Panc1 (cell line): ENCODE data around the gene DNAJC10.
"Not testable (repeated sequence)": the region's sequence is repeated elsewhere in the genome, so short reads cannot be mapped to it uniquely, and the experiment has no call there.

Experiments
- POLR2AphosphoS5 ChIP-seq: IDR thresholded peaks from 2 replicates; pipeline ENCODE4 v1.6.1; 2012; ENCODE audit warnings: mild to moderate bottlenecking, low read depth, low read length, moderate library complexity
- TCF7L2 ChIP-seq: IDR thresholded peaks from 2 replicates; pipeline ENCODE4 v1.6.1; 2011; ENCODE audit warnings: mild to moderate bottlenecking, low read depth, low read length, inconsistent platforms
- TF ChIP-seq, protein P1 (sequence below): fragments of 450-650 bp; IDR thresholded peaks from 2 replicates; pipeline ENCODE4 v1.5.1; 2017; ENCODE audit warnings: mild to moderate bottlenecking

DNA sequence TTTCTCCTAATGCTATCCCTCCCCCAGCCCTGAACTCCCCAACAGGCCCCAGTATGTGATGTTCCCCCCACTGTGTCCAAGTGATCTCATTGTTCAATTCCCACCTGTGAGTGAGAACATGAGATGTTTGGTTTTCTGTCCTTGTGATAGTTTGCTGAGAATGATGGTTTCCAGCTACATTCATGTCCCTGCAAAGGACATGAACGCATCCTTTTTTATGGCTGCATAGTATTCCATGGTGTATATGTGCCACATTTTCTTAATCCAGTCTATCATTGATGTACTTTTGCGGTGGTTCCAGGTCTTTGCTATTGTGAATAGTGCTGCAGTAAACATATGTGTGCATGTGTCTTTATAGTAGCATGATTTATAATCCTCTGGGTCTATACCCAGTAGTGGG, 52.9 kb downstream of the DNAJC10 start:
- TF ChIP-seq, protein P1, sequence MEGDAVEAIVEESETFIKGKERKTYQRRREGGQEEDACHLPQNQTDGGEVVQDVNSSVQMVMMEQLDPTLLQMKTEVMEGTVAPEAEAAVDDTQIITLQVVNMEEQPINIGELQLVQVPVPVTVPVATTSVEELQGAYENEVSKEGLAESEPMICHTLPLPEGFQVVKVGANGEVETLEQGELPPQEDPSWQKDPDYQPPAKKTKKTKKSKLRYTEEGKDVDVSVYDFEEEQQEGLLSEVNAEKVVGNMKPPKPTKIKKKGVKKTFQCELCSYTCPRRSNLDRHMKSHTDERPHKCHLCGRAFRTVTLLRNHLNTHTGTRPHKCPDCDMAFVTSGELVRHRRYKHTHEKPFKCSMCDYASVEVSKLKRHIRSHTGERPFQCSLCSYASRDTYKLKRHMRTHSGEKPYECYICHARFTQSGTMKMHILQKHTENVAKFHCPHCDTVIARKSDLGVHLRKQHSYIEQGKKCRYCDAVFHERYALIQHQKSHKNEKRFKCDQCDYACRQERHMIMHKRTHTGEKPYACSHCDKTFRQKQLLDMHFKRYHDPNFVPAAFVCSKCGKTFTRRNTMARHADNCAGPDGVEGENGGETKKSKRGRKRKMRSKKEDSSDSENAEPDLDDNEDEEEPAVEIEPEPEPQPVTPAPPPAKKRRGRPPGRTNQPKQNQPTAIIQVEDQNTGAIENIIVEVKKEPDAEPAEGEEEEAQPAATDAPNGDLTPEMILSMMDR = not testable (repeated sequence)
- TF ChIP-seq POLR2AphosphoS5, TCF7L2: not testable (repeated sequence)
